Neutrophil (primary cell): Measurements from ENCODE around the gene TUBB4B.

ENCODE experiments used
- H3K27ac ChIP-seq: fragments of 200-600 bp; sonication (generic); 2 replicates; pipeline ENCODE4 v1.5.1; 2016; ENCODE audit warnings: mild to moderate bottlenecking, moderate library complexity
- H3K27me3 ChIP-seq: fragments of 200-600 bp; sonication (generic); 2 replicates; pipeline ENCODE4 v1.6.0; 2016; ENCODE audit warnings: mild to moderate bottlenecking
- H3K36me3 ChIP-seq: fragments of 200-600 bp; sonication (generic); 2 replicates; pipeline ENCODE4 v1.5.1; 2017
- H3K4me1 ChIP-seq, 2 experiments: fragments of 200-600 bp in 1 of 2; sonication (generic) in 1 of 2; 1 replicate in 1 of 2; 2 replicates in 1 of 2; pipeline versions ENCODE4 v1.5.1 to v1.6.1; 2013 to 2016; ENCODE audit warnings: low read depth in 1 of 2, low read length in 1 of 2, mild to moderate bottlenecking in 1 of 2, moderate library complexity in 1 of 2; ENCODE audit not compliant: control insufficient read depth in 1 of 2, insufficient read depth in 1 of 2
- H3K4me3 ChIP-seq, 2 experiments: fragments of 200-600 bp in 1 of 2; sonication (generic) in 1 of 2; 1 replicate in 1 of 2; 2 replicates in 1 of 2; pipeline ENCODE4 v1.5.1; 2013 to 2016; ENCODE audit warnings: low read depth in 1 of 2, low read length in 1 of 2, mild to moderate bottlenecking in 1 of 2, moderate library complexity in 1 of 2
- H3K9me3 ChIP-seq: fragments of 200-600 bp; sonication (generic); 2 replicates; pipeline ENCODE4 v1.5.1; 2016
- CTCF ChIP-seq: fragments of 200-600 bp; sonication (generic); IDR thresholded peaks from 2 replicates; pipeline ENCODE4 v1.5.1; 2016; ENCODE audit warnings: antibody characterized with exemption

TUBB4B gene

GRCh38 chr9:137228968-137229896, 11.9 kb upstream of the TUBB4B start:
- Histone ChIP-seq H3K4me3 (no peak overlapping the region), H3K27me3 (peaks cover 79% of the 10 kb centered on the region), H3K27ac (no peak overlapping the region), H3K4me1 (peaks cover 0 to 6% of the 10 kb centered on the region in 2 experiments), H3K36me3 (no peaks in the 10 kb centered on the region), H3K9me3 (no peaks in the 10 kb centered on the region)
- TF ChIP-seq CTCF = no peak

- no peak for TF ChIP-seq CTCF
- no peaks in the 10 kb centered on the region for H3K4me1 ChIP-seq
Observed at GRCh38 chr9:137229903-137230704, 11.0 kb upstream of the TUBB4B start.

GRCh38 chr9:137230705-137231371, 10.2 kb upstream of the TUBB4B start, which contains the start of gene SLC34A3:
TSS of gene SLC34A3 (plus strand) at chr9:137230901. CDS start at chr9:137231703, 802 bp downstream.
- Histone ChIP-seq H3K27ac (no peak within 1 kb of the TSS), H3K4me1 (peaks cover 0 to 2% of the 10 kb centered on the region in 2 experiments), H3K4me3 (no peak within 1 kb of the TSS), H3K36me3 (no peaks in the 10 kb centered on the region), H3K9me3 (no peaks in the 10 kb centered on the region), H3K27me3 (peaks cover 79% of the 10 kb centered on the region)
- TF ChIP-seq CTCF = no peak

More at GRCh38 chr9:137229903-137230704, 11.0 kb upstream of the TUBB4B start:
- peaks cover 79% of the 10 kb centered on the region for H3K27me3 ChIP-seq
- no peak overlapping the region for H3K27ac ChIP-seq
- no peaks in the 10 kb centered on the region for H3K36me3 ChIP-seq
- H3K4me3 ChIP-seq = no peak overlapping the region
- no peaks in the 10 kb centered on the region for H3K9me3 ChIP-seq

GRCh38 chr9:137231372-137232039, 9.6 kb upstream of the TUBB4B start:
- Histone ChIP-seq H3K9me3 (no peaks in the 10 kb centered on the region), H3K27ac (no peak overlapping the region), H3K4me3 (no peak overlapping the region), H3K27me3 (peaks cover 74% of the 10 kb centered on the region), H3K4me1 (peaks cover 6 to 9% of the 10 kb centered on the region in 2 experiments), H3K36me3 (no peaks in the 10 kb centered on the region)
- no peak for TF ChIP-seq CTCF

GRCh38 chr9:137232101-137232500, 9.0 kb upstream of the TUBB4B start:
- Histone ChIP-seq H3K4me3 (no peak overlapping the region), H3K4me1 (peaks cover 11 to 15% of the 10 kb centered on the region in 2 experiments), H3K36me3 (no peaks in the 10 kb centered on the region), H3K9me3 (no peaks in the 10 kb centered on the region), H3K27me3 (peaks cover 68% of the 10 kb centered on the region), H3K27ac (no peak overlapping the region)
- no peak for TF ChIP-seq CTCF
